ENCODE data around the gene CDC42. TPM values are rescaled to one million over a fixed set of nuclear protein-coding genes. Genes with fewer than 3 reads are reported as not detected.

The CDC42 gene
- total RNA-seq, 3 donors from 2014 or later (not counting 1 experiment from before 2014, with no cell fraction given) = 454 to 470 (median 463) TPM

DNA sequence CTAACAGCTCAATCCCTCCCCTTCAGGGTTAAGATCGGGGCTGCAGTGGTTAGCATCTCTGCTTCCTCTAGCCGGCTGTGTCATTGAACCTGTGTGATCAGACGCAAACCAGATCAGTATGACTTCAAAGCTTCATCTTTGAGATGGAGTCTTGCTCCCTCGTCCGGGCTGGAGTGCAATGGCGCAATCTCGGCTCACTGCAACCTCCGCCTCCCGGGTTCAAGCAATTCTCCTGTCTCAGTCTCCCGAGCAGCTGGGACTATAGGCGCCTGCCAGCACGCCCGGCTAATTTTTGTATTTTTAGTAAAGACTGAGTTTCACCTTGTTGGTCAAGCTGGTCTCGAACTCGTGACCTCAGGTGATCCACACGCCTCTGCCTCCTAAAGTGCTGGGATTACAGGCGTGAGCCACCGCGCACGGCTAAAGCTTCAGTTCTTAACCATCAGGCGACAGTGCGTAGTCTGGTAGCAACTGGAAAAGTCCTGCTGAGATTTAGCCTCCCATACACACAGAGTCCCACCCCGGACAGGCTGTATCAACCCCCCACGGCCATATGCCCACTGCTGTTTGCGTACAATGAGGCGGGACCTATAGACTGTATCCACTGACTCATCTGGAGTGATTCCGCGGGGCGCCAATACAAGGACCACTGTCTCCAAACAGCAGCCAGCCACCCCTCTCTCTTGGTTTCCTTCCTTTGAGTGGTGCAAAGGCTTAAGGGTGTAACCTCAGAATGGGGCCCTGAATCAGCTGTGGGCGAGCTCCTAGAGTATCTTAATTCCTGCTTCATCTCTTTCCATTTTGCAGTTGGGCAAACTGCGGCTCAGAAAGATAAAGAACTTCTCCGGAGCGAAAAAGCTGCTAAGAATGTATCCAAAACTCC lies 27.8 kb upstream of the CDC42 start:
- H3K4me1 Mint-ChIP-seq = peaks cover 36 to 38% of the 10 kb centered on the region in 2 donors
- Histone ChIP-seq H3K36me3 (ENCODE audit: control insufficient read depth, insufficient read depth, low read length) (no peaks in the 10 kb centered on the region), H3K9me3 (ENCODE audit: control insufficient read depth, insufficient read depth, low read length) (no peaks in the 10 kb centered on the region), H3K4me3 (ENCODE audit: low read length) (peak overlapping the region; percentile 59), H3K27ac (ENCODE audit: low read length) (peak overlapping the region; percentile 85), H3K27me3 (ENCODE audit: control insufficient read depth, insufficient read depth, low read length) (no peaks in the 10 kb centered on the region), H3K4me1 (ENCODE audit: control insufficient read depth, insufficient read depth, low read length) (peaks cover 28% of the 10 kb centered on the region)
- H3K27me3 Mint-ChIP-seq (ENCODE audit: low read depth in 2 of 2) = no peaks in the 10 kb centered on the region
- DNase-seq = peak; percentile 77 to 90
- intact Hi-C loops (cut with micrococcal nuclease) = loop anchor here (1.0 to 10.0 kb wide), 4 partner anchors 15 to 690 kb away; partner anchors contain the start of genes CDC42 and USP48
- peak; percentile 74 to 91 (median 80) for ATAC-seq
- H3K4me3 Mint-ChIP-seq = peak overlapping the region; percentile 91
- H3K36me3 Mint-ChIP-seq = no peaks in the 10 kb centered on the region
- H3K27ac Mint-ChIP-seq = peak overlapping the region; percentile 95 to 97
- no peaks in the 10 kb centered on the region for H3K9me3 Mint-ChIP-seq
- under 1% methylated on average over 33 of the region's 33 CpGs for WGBS (ENCODE audit: insufficient coverage)
- TF ChIP-seq, protein P1, sequence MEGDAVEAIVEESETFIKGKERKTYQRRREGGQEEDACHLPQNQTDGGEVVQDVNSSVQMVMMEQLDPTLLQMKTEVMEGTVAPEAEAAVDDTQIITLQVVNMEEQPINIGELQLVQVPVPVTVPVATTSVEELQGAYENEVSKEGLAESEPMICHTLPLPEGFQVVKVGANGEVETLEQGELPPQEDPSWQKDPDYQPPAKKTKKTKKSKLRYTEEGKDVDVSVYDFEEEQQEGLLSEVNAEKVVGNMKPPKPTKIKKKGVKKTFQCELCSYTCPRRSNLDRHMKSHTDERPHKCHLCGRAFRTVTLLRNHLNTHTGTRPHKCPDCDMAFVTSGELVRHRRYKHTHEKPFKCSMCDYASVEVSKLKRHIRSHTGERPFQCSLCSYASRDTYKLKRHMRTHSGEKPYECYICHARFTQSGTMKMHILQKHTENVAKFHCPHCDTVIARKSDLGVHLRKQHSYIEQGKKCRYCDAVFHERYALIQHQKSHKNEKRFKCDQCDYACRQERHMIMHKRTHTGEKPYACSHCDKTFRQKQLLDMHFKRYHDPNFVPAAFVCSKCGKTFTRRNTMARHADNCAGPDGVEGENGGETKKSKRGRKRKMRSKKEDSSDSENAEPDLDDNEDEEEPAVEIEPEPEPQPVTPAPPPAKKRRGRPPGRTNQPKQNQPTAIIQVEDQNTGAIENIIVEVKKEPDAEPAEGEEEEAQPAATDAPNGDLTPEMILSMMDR (IDR thresholded peaks at IDR 0.05) = no peak

DNA sequence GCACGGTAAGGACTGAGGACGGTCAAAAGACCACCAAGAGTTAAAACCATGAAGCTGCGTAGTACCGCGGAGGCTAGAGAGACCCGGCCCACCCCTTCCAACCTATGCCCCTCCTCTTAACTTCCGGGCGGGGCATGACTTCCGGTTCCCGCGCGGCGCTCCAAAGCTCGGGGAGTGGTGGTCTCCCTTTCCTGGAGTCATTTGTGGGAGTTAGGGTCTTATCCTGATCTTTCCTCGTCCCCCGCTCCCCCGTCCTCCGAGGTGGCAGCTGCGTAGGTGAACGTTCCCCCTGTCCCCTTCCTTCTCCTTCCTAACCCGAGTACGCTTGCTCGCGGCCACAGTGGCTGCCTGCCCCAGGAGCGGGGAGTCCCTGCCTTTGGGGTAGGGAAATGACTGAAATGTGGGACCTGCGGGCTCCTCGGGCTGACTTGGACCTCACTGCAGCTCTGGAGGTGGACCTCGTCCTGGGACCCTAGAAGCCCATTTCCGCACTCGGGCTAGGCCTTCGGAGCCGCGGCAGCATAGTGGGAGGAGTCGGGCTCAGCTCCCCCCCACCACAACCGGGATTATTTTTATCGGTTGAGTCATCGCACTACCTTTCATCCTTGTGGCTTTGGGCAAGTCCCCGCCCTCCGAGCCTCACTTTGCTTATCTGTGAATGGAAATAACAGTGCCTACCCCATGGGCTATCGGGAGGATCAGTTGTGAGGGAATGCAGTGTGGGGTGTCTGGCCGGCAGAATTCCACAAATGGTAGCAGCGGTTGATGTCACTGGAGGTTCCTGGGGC lies 26.9 kb upstream of the CDC42 start:
- TF ChIP-seq, protein P1 (IDR thresholded peaks at IDR 0.05) = no peak
- H3K9me3 ChIP-seq (ENCODE audit: control insufficient read depth, insufficient read depth, low read length) = no peaks in the 10 kb centered on the region
- DNase-seq = peak; percentile 80 to 94
- peak overlapping the region; percentile 59 for H3K4me3 ChIP-seq (ENCODE audit: low read length)
- WGBS (ENCODE audit: insufficient coverage) = 0% methylated on average over 30 of the region's 42 CpGs
- H3K4me3 Mint-ChIP-seq = peak overlapping the region; percentile 91
- no peaks in the 10 kb centered on the region for H3K27me3 Mint-ChIP-seq (ENCODE audit: low read depth in 2 of 2)
- no peaks in the 10 kb centered on the region for H3K36me3 Mint-ChIP-seq
- H3K4me1 ChIP-seq (ENCODE audit: control insufficient read depth, insufficient read depth, low read length) = peaks cover 28% of the 10 kb centered on the region
- H3K27ac Mint-ChIP-seq = peak overlapping the region; percentile 95 to 97
- peak; percentile 71 to 88 (median 82) for ATAC-seq
- H3K9me3 Mint-ChIP-seq = no peaks in the 10 kb centered on the region
- H3K4me1 Mint-ChIP-seq = peaks cover 36 to 38% of the 10 kb centered on the region in 2 donors
- peak overlapping the region; percentile 85 for H3K27ac ChIP-seq (ENCODE audit: low read length)
- H3K36me3 ChIP-seq (ENCODE audit: control insufficient read depth, insufficient read depth, low read length) = peaks cover 2% of the 10 kb centered on the region
- intact Hi-C loops (cut with micrococcal nuclease) = loop anchor here (1.0 to 10.0 kb wide), 4 partner anchors 14 to 691 kb away; partner anchors contain the start of genes CDC42 and USP48
- H3K27me3 ChIP-seq (ENCODE audit: control insufficient read depth, insufficient read depth, low read length) = no peaks in the 10 kb centered on the region

DNA sequence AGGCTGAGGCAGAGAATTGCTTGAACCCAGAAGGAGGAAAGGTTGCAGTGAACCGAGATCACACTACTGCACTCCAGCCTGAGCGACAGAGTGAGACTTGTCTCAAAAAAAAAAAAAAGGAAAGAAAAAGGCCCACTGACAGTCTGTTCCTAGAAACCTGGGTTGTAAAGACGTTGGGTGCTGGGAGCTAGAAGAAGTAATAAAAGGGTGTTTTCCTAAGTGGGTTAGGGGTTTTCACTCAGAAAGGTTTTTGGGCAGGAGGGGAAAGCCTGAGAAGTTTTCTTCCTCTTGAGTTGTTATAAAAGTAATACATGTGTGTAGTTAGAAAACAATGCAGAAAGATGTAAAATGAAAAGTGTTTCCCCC lies 25.6 kb upstream of the CDC42 start:
- Histone ChIP-seq H3K4me1 (ENCODE audit: control insufficient read depth, insufficient read depth, low read length) (peaks cover 28% of the 10 kb centered on the region), H3K36me3 (ENCODE audit: control insufficient read depth, insufficient read depth, low read length) (peaks cover 4% of the 10 kb centered on the region), H3K27ac (ENCODE audit: low read length) (peak overlapping the region; percentile 85), H3K27me3 (ENCODE audit: control insufficient read depth, insufficient read depth, low read length) (no peaks in the 10 kb centered on the region), H3K9me3 (ENCODE audit: control insufficient read depth, insufficient read depth, low read length) (no peaks in the 10 kb centered on the region), H3K4me3 (ENCODE audit: low read length) (no peak overlapping the region)
- 56% methylated on average over 3 of the region's 3 CpGs for WGBS (ENCODE audit: insufficient coverage)
- Mint-ChIP-seq H3K9me3 (no peaks in the 10 kb centered on the region), H3K36me3 (no peaks in the 10 kb centered on the region), H3K4me1 (peaks cover 38 to 41% of the 10 kb centered on the region in 2 donors), H3K27me3 (ENCODE audit: low read depth in 2 of 2) (no peaks in the 10 kb centered on the region), H3K27ac (peak overlapping the region; percentile 95 to 97), H3K4me3 (no peak overlapping the region)
- TF ChIP-seq, protein P1 (IDR thresholded peaks at IDR 0.05) = no peak
- intact Hi-C loops (cut with micrococcal nuclease) = loop anchor here (10.0 kb wide), 1 partner anchor 692 kb away; no protein-coding TSS in a partner anchor
- ATAC-seq (no peak), DNase-seq (peak in 1 of 2 donors; percentile 59)
